SIG-M5 (cell line): Measurements from ENCODE around the gene DCK.
A peak's percentile ranks its signal among the peaks of the same experiment; 100 is the strongest.
"Not testable (repeated sequence)": the region's sequence is repeated elsewhere in the genome, so short reads cannot be mapped to it uniquely, and the experiment has no call there.

Experiments
- DNase-seq: peaks from one replicate; lab custom pipeline; 2025; lab: John Stamatoyannopoulos, UW

The DCK gene

DNA sequence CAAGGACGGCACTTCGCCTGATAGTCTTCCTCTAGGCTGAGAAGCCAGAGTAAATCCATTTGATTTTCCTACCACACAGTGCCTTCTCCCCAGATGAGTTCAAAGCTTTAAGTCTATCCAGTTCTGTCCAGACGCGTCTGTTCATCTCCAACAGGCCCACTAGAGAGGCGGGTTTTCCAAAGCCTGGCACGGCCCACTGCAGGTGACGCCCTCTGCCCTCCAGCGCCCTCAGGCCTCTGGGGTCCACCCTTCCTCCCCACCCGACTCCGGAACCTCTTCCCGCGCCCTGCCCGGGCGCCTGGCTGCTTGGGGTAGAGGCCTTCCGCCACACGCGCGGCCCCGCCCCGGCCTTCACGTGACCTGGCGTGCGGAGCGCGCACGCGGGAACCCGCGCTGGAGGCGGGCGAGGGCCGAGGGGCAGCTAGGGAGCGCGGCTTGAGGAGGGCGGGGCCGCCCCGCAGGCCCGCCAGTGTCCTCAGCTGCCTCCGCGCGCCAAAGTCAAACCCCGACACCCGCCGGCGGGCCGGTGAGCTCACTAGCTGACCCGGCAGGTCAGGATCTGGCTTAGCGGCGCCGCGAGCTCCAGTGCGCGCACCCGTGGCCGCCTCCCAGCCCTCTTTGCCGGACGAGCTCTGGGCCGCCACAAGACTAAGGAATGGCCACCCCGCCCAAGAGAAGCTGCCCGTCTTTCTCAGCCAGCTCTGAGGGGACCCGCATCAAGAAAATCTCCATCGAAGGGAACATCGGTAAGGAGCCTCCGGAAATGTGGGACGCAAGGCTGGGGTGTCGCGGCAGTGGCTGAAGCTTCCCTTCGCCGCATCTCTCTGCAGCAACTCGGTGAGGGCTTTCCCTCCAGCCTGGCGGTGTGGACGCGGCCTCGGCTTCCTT lies at the start of gene DCK:
TSS of gene DCK (plus strand) at position 469 of the 888 bp plus-strand sequence. CDS start at position 656, 187 bp downstream.
- DNase-seq, result no peak

GRCh38 chr4:70945046-70945445 lies 48.4 kb upstream of the DCK start:
- DNase-seq, result peak; percentile 20

DNA sequence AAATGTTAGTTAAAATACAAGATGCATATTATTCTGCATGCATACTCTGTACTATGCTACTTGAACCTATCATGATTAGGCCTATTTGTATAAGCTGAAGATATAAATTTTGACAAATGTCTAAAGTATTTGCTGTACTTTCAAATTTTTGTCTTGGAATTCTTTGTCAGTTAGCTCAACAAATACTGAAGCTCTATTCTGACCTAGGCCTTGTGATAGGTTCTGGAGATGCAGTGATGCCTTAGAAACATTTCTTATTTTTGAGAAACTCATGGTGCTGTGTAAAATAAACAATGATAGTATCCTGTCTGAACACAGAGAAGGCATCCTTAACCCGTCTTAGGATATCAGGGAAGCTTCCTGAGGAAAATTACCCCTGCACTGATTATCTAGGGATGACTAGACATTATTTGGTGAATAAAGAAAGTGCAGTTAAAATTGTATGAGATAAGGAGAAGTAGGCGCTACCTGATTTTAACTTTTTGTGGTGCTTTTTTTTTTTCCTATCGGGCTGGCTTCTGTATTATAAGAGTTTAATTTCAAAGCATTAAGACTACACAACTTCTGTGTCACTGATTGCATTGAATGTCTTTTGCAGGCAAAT lies 47.9 kb upstream of the DCK start:
- DNase-seq, result no peak

DNA sequence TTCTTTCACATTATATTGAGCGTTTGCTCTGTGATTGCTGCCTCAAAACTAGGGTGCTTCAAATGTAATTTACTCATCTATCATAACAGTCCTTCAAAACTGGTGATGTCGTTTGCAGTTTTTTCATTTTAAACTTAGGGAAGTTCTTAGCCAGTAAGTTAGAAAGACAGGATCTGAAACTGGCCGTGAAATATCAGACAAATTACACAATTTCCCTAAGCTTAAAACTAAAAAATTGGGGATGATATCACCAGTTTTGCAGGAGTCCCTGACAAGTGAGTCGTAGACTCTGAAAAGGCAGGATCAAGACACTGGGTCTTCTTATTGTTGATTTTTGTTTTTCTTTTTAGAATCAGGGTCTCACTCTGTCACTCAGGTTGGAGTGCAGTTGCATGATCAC lies 46.5 kb upstream of the DCK start:
- DNase-seq, result no peak

- no peak for DNase-seq
Measured at GRCh38 chr4:70948665-70949260, 44.7 kb upstream of the DCK start.

- DNase-seq, result no peak
Measured at GRCh38 chr4:70954032-70954431, 39.4 kb upstream of the DCK start.

DNA sequence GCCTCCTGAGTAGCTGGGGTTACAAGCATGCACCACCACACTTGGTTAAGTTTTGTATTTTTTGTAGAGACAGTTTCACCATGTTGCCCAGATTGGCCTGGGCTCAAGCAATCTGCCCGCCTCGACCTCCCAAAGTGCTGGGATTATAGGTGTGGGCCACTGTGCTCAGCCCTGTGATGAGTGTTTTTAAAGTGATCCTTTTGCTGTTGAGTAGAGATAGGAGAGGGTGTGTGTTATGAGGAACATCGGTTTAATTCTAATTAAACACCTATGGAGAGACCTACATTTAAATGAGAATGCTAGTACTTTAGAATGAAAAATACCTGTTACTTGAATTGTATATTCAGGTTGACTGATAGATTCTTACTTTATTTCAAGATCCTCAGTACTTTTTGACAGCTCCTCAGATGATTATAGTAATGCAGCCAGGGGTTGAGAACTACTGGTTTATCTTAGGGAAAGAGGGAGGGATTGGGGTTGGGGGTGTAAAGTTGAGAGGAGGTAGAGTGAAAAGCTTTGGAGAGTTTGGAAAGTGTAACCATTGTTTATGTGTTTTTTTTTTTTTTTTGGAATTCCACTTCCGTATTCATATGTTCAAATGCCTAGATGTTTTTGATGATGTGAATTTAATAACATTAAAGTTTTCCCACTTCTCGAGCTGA lies 36.8 kb upstream of the DCK start:
- DNase-seq, result no peak

- DNase-seq, result no peak
Measured at GRCh38 chr4:70958681-70959080, 34.8 kb upstream of the DCK start.

DNA sequence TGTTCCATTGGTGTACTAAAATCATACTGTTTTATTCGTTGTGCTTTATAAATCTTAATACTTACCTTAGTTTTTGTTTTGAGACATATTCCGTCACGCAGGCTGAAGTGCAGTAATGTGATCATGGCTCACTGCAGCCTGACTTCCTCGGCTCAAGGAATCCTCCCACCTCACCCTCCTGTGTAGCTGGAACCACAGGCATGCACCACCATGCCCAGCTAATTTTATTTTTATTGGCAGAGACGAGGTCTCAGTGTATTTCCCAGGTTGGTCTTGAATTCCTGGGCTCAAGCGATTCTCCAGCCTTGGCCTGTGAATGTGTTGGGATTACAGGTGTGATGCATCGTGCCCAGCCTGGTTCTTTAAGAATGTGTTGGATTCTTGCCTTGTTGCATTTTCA lies 24.4 kb upstream of the DCK start:
- DNase-seq, result no peak

- no peak for DNase-seq
Measured at GRCh38 chr4:70976252-70976651, 17.2 kb upstream of the DCK start.

DNA sequence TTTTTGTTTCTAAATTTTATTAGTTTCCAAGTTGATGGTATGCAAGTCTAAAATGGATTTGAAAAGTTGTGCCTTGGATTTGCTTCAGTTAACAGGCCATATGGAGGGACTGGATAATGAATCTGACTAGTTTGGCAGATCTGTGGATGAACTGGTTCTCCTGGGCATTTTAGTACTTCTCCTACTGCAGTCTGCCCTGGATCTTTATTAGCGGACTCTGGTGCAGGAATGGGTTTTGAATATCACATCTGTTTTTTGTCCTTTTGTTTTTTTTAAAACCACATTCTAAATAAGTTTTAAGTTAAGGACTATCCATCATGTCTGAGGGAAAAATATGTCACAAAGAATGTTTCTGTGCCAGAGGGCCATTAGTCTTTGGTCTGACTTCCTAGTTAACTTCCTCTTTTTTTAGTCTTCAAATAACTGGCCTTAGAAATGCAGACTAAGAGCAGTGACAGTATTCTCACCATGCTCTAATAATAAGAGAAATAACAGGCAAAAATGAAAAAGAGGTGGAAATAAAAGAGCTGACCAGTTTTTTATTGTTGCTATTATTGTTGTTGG lies 13.9 kb upstream of the DCK start:
- no peak for DNase-seq

DNA sequence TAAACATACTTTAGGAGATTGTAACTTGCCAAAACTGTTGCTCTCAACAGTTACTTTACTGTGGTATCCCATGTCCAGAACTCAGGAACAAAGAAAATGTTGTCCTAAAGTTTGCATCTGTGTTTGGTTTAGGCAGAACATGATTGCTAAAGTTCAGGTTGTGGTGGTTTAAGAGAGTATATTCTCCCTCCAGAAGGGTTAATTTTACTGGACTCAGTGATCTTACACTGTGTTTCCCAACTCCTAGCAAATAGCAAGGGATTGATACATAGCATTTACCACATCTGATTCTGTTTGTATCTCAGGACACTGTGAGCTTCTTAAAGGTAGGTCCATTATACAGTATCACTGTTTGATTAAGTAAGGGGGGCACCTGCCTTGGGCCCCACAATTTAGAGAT lies 13.3 kb upstream of the DCK start:
- DNase-seq, result no peak

GRCh38 chr4:70984106-70984505 lies 9.3 kb upstream of the DCK start:
- no peak for DNase-seq

- DNase-seq, result no peak
Measured at GRCh38 chr4:70984589-70984988, 8.9 kb upstream of the DCK start.

DNA sequence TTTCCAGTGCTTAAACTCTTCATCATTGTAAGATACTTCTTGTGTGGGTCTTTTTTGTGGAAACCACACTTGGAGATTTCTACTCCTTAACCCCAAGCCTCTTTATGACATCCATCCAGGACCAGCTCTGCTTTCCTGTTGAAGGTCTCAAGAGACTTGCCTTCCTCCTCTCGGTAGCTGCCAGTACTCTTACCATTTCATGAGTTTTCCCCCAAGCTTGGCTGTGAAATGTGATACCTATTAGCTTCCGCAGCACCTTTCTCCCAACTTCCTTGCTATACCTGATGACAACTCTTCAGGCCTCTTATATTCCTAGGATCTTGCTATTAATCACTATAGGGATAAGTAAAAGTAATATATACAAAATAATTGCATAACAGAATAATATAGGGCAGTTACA lies 1.9 kb upstream of the DCK start:
- DNase-seq, result no peak

DNA sequence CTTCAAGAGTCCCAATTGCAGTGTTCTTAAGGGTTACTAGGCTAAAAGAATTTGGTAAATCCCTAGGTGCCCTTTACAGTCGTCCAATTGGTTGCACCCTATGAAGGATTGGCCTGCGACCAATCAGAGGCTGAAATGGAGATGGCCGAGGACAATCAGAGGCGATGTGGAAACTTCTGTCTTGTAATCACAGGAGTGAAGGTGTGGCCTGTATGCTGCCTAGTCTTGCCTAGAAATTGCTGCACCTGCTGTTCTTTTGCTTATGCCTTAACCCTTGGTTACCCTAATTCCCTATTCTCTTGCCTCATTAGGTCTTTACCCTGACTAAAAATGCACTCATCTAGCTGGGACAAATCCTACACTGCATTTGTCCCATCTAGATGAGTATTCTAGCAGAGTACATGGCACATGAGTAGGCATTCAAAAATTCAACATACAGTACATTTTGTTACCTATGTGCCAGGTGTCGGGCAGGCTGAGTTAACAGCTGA lies 1.0 kb upstream of the DCK start:
- DNase-seq, result no peak

DNA sequence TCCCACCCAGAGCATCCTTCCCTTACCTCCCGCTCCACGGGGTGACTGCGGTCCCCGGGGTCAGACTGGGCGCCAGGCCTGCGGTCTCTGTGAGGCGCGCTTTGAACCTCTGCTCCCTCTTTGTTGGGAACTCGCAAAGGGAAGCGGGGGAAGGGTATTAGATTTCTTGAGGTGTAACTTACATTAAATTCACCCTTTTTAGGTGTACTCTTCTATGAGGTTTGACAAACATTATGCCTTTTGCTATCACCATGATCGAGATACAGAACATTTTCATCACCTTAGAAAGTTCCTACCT lies 569 bp downstream of the DCK start:
- no peak for DNase-seq

DNA sequence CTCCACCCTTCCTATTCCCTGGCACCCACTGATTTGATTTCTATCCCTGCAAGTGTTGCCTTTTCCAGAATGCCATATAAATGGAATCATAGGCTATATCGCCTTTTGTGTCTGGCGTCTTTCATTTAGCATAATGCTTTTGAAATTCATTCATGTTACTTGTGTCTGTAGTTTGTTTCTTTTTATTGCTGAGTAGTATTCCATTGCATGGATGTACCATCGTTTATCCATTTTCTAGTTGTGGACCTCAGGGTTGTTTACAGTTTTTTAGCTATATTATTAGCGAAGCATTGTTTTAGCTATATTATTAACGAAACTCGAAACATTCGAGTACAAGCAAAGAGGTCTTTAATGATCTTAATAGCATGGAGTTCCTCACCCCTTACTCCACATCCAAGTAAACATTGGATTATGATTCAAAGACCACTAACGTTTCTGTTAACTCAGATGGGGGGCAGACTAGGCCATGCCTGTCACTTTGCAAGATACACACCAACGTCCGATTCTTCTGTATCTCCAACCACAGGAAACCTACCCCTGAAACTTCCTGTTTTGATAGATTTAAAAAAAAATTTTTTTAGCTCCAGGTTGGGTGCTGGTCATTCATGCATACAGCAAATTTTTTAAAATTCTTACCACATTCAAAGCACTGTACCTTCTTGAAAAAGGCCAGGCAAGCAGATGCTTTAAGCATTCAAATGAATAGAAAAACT lies 1.1 kb downstream of the DCK start:
- no peak for DNase-seq

DNA sequence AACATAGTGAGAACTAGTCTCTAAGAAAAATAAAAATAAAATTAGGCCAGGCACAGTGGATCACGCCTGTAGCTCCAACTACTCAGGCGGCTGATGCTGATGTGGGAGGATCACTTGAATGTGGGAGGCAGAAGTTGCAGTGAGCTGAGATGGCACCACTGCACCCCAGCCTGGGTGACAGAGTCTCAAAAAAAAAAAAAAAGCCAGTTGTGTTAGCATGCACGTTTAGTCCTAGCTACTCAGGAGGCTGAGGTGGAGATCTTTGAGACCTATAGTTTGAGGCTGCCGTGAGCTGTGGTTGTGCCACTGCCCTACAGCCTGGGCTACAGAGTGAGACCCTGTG lies 2.5 kb downstream of the DCK start:
- DNase-seq, result no peak

DNA sequence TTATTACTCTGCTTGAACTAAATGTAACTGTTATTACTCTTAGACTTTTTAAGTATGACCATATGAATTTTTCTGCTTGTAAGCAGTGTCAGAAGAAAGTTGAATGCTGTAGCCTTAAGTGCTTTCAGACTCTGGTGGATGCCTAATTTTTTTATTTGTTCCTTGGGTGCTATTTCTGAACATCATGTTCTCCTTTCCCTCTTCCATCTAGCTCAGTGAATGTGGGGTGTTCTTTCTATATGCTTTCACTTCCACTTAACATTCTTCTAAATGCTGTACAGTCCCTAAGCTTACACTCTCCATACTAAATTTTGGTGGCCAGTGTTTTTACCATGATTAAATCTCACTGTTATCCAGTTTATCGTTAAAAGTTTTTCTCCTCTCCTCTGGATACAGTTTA lies 3.6 kb downstream of the DCK start:
- DNase-seq, result no peak

- no peak for DNase-seq
Measured at GRCh38 chr4:70997546-70997945, 4.1 kb downstream of the DCK start.

DNA sequence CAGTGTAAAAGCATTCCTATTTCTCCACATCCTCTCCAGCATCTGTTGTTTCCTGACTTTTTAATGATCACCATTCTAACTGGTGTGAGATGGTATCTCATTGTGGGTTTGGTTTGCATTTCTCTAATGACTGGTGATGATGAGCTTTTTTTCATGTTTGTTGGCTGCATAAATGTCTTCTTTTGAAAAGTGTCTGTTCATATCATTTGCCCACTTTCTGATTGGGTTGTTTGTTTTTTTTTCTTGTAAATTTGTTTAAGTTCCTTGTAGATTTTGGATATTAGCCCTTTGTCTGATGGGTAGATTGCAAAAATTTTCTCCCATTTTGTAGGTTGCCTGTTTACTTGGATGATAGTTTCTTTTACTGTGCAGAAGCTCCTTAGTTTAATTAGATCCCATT lies 6.2 kb downstream of the DCK start:
- not testable (repeated sequence) for DNase-seq
